Endothelial cell of umbilical vein (primary cell): Measurements from ENCODE around the gene PKD1L1. TPM values are rescaled to one million over a fixed set of nuclear protein-coding genes. Genes with fewer than 3 reads are reported as not detected.

Source experiments
- BruUV-seq: library from RNA; stranded (reverse); fragments of 400-500 nt; replicated peaks from 2 replicates; lab custom pipeline; 2021; lab: Mats Ljungman, UMichigan
- CTCF ChIA-PET: fragments of 300-600, 350-600 bp; sonication (Branson Sonifier 250); formaldehyde crosslinking; loops from one replicate; lab custom pipeline; 2021; ENCODE audit warnings: antibody characterized with exemption, inconsistent platforms; lab: Charles Lee
- POLR2A ChIA-PET: fragments of 300-600, 350-600 bp; sonication (Branson Sonifier 250); formaldehyde crosslinking; loops from one replicate; lab custom pipeline; 2021; ENCODE audit warnings: antibody characterized with exemption, inconsistent platforms; lab: Charles Lee
- DNase-seq: peaks from one replicate; pipeline ENCODE4 v3.0.0-alpha.2; 2011; ENCODE audit warnings: low read depth, low spot score
- FAIRE-seq: peaks from 2 replicates; lab custom pipeline; 2011; peaks lifted over from hg19 to GRCh38; lab: Jason Lieb, UNC
- H2AFZ ChIP-seq: 2 replicates; pipeline ENCODE4 v1.6.0; 2012; ENCODE audit warnings: low read depth, low read length, control low read depth, inconsistent platforms
- H3K27ac ChIP-seq: 2 replicates; pipeline ENCODE4 v1.5.1; 2011; ENCODE audit warnings: low read depth, mild to moderate bottlenecking, control low read depth, low read length, moderate library complexity; ENCODE audit not compliant: insufficient read depth
- H3K27me3 ChIP-seq, 2 experiments: 2 replicates each; pipeline versions ENCODE4 v1.6.0 to v1.6.1; 2011; ENCODE audit warnings: low read length in 2 of 2, mixed read lengths in 1 of 2; ENCODE audit not compliant: control insufficient read depth in 2 of 2, insufficient read depth in 2 of 2
- H3K36me3 ChIP-seq, 2 experiments: 2 replicates in 1 of 2; 3 replicates in 1 of 2; pipeline ENCODE4 v1.5.1; 2011; ENCODE audit warnings: low read length in 2 of 2, mild to moderate bottlenecking in 1 of 2, moderate library complexity in 1 of 2; ENCODE audit not compliant: control insufficient read depth in 2 of 2, insufficient read depth in 2 of 2; ENCODE audit errors: extremely low read depth in 1 of 2
- H3K4me1 ChIP-seq: 3 replicates; pipeline ENCODE4 v1.5.1; 2011; ENCODE audit warnings: mild to moderate bottlenecking, low read length; ENCODE audit not compliant: control insufficient read depth, insufficient read depth; ENCODE audit errors: extremely low read depth
- H3K4me2 ChIP-seq: 2 replicates; pipeline ENCODE4 v1.6.1; 2011; ENCODE audit warnings: low read length, control low read depth, mixed read lengths; ENCODE audit not compliant: insufficient read depth
- H3K4me3 ChIP-seq, 3 experiments: fragments of 200-600 bp in 1 of 3; sonication (generic), shearing (Covaris generic) in 1 of 3; replicated peaks in 1 of 3; 2 replicates each; pipeline ENCODE4 v1.5.1; 2011 to 2016; ENCODE audit warnings: control low read depth in 3 of 3, low read length in 3 of 3, mild to moderate bottlenecking in 2 of 3, inconsistent platforms in 1 of 3, low read depth in 1 of 3, moderate library complexity in 1 of 3; ENCODE audit not compliant: insufficient read depth in 1 of 3
- H3K79me2 ChIP-seq: 2 replicates; pipeline ENCODE4 v1.6.0; 2012; ENCODE audit warnings: low read length, inconsistent platforms; ENCODE audit not compliant: control insufficient read depth, insufficient read depth
- H3K9ac ChIP-seq: replicated peaks from 2 replicates; pipeline ENCODE3; 2011; ENCODE audit warnings: low read length, control low read depth; ENCODE audit not compliant: insufficient read depth; ENCODE audit errors: extremely low read depth
- H3K9me1 ChIP-seq: replicated peaks from 3 replicates; pipeline ENCODE4 v1.6.0; 2011; ENCODE audit warnings: mild to moderate bottlenecking, low read length; ENCODE audit not compliant: control insufficient read depth, insufficient read depth; ENCODE audit errors: extremely low read depth
- H3K9me3 ChIP-seq: replicated peaks from 2 replicates; pipeline ENCODE4 v1.5.1; 2012; ENCODE audit warnings: low read length, inconsistent platforms; ENCODE audit not compliant: control insufficient read depth, insufficient read depth
- H4K20me1 ChIP-seq: replicated peaks from 2 replicates; pipeline ENCODE3; 2011; ENCODE audit warnings: mild to moderate bottlenecking, low read length; ENCODE audit not compliant: control insufficient read depth, insufficient read depth; ENCODE audit errors: extremely low read depth
- EZH2 ChIP-seq: IDR thresholded peaks from 2 replicates; pipeline ENCODE4 v1.6.1; 2012; ENCODE audit warnings: borderline replicate concordance, low read depth, mild to moderate bottlenecking, moderate library complexity, low read length, inconsistent platforms; ENCODE audit not compliant: severe bottlenecking
- GATA2 ChIP-seq: IDR thresholded peaks from 2 replicates; pipeline ENCODE4 v1.7.0; 2011; ENCODE audit warnings: low read depth, mild to moderate bottlenecking, moderate library complexity, mixed read lengths, low read length; ENCODE audit not compliant: insufficient read length, insufficient read depth
- POLR2A ChIP-seq: IDR thresholded peaks from 2 replicates; pipeline ENCODE4 v1.6.1; 2012; ENCODE audit warnings: low read depth, mild to moderate bottlenecking, control low read depth, low read length
- POLR2AphosphoS5 ChIP-seq: IDR thresholded peaks from 2 replicates; pipeline ENCODE4 v1.6.1; 2012; ENCODE audit warnings: low read depth, mild to moderate bottlenecking, control low read depth, low read length, moderate library complexity; ENCODE audit not compliant: insufficient read depth
- dilution Hi-C: fragments of 300-500 bp; cut with MboI; formaldehyde crosslinking; loops from one replicate; pipeline ENCODE4 v1.15.0; 2019; ENCODE audit warnings: low sequenced_read_pairs; ENCODE audit not compliant: extremely low pct_ligation_motif_present
- intact Hi-C: fragments of 100-400 bp; cut with micrococcal nuclease; formaldehyde crosslinking; loops from one replicate; pipeline ENCODE4 v1.10.0; 2022
- polyA plus RNA-seq, 4 experiments: library from polyadenylated mRNA; depleted of rRNA in 3 of 4; stranded (reverse) in 3 of 4; unstranded in 1 of 4; fragments of >200 nt; gene quantifications; 2 replicates each; pipeline versions ENCODE4 v1.2.1 to v1.2.3, GENCODE V29; 2011 to 2012; ENCODE audit warnings: missing spikeins in 1 of 4
- total RNA-seq: library from RNA; stranded (reverse); gene quantifications from 2 replicates; pipeline ENCODE4 v1.2.3, GENCODE V29; 2021
- TF ChIP-seq, protein P1 (sequence below): IDR thresholded peaks from 2 replicates; pipeline ENCODE4 v1.6.1; 2011; ENCODE audit not compliant: insufficient read depth, insufficient read length
- TF ChIP-seq, protein P2 (sequence below), 2 donors: IDR thresholded peaks; 1 replicate in 1 of 2; 2 replicates in 1 of 2; pipeline ENCODE4 v1.5.1; 2011; ENCODE audit warnings: low read length in 2 of 2, mild to moderate bottlenecking in 2 of 2, moderate library complexity in 2 of 2, control low read depth in 1 of 2, inconsistent platforms in 1 of 2, low read depth in 1 of 2; ENCODE audit not compliant: insufficient read depth in 1 of 2; ENCODE audit errors: extremely low read depth in 1 of 2

PKD1L1 gene
- total and polyA plus RNA-seq, 2 donors (not counting 3 experiments of a cell fraction or from before 2014, with no cell fraction given) = 4.1 to 5.9 TPM

DNA sequence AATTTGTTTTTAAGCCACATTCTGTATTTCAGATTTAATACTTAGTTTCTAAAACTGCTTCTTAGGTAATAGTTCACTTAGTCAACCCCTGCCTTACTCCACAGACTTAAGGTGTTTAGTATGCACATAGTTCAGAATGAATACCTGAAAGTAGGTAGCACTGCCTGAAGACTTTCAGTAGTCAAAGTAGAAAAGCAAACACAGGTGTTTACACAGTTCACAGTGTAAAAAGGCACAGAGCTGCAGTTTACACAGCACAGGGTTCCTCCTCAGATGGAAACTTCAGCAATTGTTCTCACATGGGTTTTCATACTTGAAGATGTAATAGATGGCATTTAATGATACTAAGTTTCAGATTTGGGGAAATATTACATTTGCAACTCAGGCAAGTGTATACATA, 3.1 kb upstream of the PKD1L1 start:
- H3K27ac ChIP-seq = no peak overlapping the region
- no peak for TF ChIP-seq POLR2A
- TF ChIP-seq POLR2AphosphoS5 = no peak
- TF ChIP-seq EZH2 = no peak
- H3K9me1 ChIP-seq = no peaks in the 10 kb centered on the region
- FAIRE-seq = no peak
- BruUV-seq = no TSS peak
- no peaks in the 10 kb centered on the region for H3K79me2 ChIP-seq
- intact Hi-C loops (no loop called here), dilution Hi-C loops (no loop called here)
- CTCF ChIA-PET = interaction anchor here (1.3 to 12.0 kb wide), 2 partner anchors 15 to 20 kb away, joined by 3 to 371 read pairs; no protein-coding TSS in a partner anchor
- H2AFZ ChIP-seq = no peak overlapping the region
- no peaks in the 10 kb centered on the region for H3K9me3 ChIP-seq
- H3K4me1 ChIP-seq = peaks cover 40% of the 10 kb centered on the region
- no peak overlapping the region for H3K9ac ChIP-seq
- POLR2A ChIA-PET = no interaction called here
- no peaks in the 10 kb centered on the region for H4K20me1 ChIP-seq
- peak; percentile 17 for DNase-seq
- H3K36me3 ChIP-seq = peaks cover 4 to 9% of the 10 kb centered on the region in 2 experiments
- H3K4me2 ChIP-seq = no peak overlapping the region
- no peak overlapping the region for H3K4me3 ChIP-seq
- H3K27me3 ChIP-seq = no peaks in the 10 kb centered on the region

DNA sequence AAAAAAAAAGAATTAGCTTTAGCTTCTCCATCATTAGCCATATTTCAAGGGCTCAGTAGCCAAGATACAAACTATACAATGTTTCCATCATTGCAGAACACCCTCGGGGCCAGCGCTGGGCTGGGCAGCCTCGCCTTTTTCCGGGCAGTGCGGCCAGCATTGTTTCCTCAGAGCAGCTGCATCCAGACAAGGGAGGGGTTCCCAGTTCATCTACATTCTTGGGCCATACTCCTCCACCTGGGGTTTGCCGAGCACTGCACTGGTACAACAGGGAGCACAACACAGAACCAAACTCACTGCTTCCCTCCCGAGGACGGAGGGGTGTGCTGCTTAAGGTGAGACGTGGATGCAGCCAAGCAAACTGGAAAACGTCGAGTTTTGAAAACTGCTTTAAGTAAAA, 2.4 kb upstream of the PKD1L1 start:
- Histone ChIP-seq H3K9me1 (no peaks in the 10 kb centered on the region), H3K4me1 (peaks cover 46% of the 10 kb centered on the region), H3K27ac (no peak overlapping the region), H3K27me3 (no peaks in the 10 kb centered on the region), H4K20me1 (no peaks in the 10 kb centered on the region), H3K4me2 (no peak overlapping the region), H3K9ac (peak overlapping the region; percentile 2), H3K9me3 (no peaks in the 10 kb centered on the region), H3K79me2 (no peaks in the 10 kb centered on the region), H3K4me3 (no peak overlapping the region), H3K36me3 (peaks cover 4 to 9% of the 10 kb centered on the region in 2 experiments), H2AFZ (peak overlapping the region; percentile 54)
- FAIRE-seq = peak; percentile 84
- TF ChIP-seq, protein P1, sequence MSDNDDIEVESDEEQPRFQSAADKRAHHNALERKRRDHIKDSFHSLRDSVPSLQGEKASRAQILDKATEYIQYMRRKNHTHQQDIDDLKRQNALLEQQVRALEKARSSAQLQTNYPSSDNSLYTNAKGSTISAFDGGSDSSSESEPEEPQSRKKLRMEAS = peak; percentile 33
- TF ChIP-seq, protein P2, sequence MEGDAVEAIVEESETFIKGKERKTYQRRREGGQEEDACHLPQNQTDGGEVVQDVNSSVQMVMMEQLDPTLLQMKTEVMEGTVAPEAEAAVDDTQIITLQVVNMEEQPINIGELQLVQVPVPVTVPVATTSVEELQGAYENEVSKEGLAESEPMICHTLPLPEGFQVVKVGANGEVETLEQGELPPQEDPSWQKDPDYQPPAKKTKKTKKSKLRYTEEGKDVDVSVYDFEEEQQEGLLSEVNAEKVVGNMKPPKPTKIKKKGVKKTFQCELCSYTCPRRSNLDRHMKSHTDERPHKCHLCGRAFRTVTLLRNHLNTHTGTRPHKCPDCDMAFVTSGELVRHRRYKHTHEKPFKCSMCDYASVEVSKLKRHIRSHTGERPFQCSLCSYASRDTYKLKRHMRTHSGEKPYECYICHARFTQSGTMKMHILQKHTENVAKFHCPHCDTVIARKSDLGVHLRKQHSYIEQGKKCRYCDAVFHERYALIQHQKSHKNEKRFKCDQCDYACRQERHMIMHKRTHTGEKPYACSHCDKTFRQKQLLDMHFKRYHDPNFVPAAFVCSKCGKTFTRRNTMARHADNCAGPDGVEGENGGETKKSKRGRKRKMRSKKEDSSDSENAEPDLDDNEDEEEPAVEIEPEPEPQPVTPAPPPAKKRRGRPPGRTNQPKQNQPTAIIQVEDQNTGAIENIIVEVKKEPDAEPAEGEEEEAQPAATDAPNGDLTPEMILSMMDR (IDR thresholded peaks at IDR 0.05; ENCODE audit: extremely low read depth in 1 of 2, insufficient read depth in 1 of 2, low read depth in 1 of 2, low read length in 2 of 2) = peak in 1 of 2 donors; percentile 23
- no peak for TF ChIP-seq GATA2
- TF ChIP-seq EZH2 = no peak
- TF ChIP-seq POLR2AphosphoS5 = peak; percentile 27
- CTCF ChIA-PET = interaction anchor here (1.1 to 12.0 kb wide), 3 partner anchors 16 to 684 kb away, joined by 3 to 371 read pairs (median 3); no protein-coding TSS in a partner anchor
- DNase-seq = peak; percentile 87
- POLR2A ChIA-PET = no interaction called here
- no TSS peak for BruUV-seq
- intact Hi-C loops = no loop called here
- dilution Hi-C loops = no loop called here
